PC-3 (cell line): ENCODE data around the gene CDH22.

Source experiments
- CTCF ChIP-seq: fragments of 300-600 bp; sonication (generic); conservative IDR thresholded peaks from 2 replicates; pipeline ENCODE4 v1.5.1; 2017; ENCODE audit warnings: antibody characterized with exemption, low read depth, mild to moderate bottlenecking, low read length
- EZH2 ChIP-seq: fragments of 300-600 bp; sonication (generic); IDR thresholded peaks from one replicate; pipeline ENCODE4 v1.6.1; 2017; ENCODE audit warnings: antibody characterized with exemption, mild to moderate bottlenecking, low read length; ENCODE audit not compliant: unreplicated experiment
- EZH2phosphoT487 ChIP-seq: fragments of 300-600 bp; sonication (generic); IDR thresholded peaks from 2 replicates; pipeline ENCODE4 v1.6.1; 2018; ENCODE audit warnings: mild to moderate bottlenecking, antibody characterized with exemption, low read length, borderline replicate concordance

- no peak for TF ChIP-seq CTCF
- no peak for TF ChIP-seq EZH2phosphoT487
- TF ChIP-seq EZH2: no peak
Measured at GRCh38 chr20:46259260-46259859, 48.9 kb downstream of the CDH22 start.
